HL-60 (cell line): ENCODE measurements around the gene GBP3.

Experiments
- GABPA ChIP-seq: IDR thresholded peaks from 2 replicates; pipeline ENCODE4 v1.6.1; 2012; ENCODE audit warnings: low read depth
- TF ChIP-seq, protein P1 (sequence below): IDR thresholded peaks from one replicate; pipeline ENCODE4 v1.5.1; 2011; ENCODE audit warnings: low read length, control low read depth, inconsistent platforms; ENCODE audit not compliant: insufficient read depth

DNA sequence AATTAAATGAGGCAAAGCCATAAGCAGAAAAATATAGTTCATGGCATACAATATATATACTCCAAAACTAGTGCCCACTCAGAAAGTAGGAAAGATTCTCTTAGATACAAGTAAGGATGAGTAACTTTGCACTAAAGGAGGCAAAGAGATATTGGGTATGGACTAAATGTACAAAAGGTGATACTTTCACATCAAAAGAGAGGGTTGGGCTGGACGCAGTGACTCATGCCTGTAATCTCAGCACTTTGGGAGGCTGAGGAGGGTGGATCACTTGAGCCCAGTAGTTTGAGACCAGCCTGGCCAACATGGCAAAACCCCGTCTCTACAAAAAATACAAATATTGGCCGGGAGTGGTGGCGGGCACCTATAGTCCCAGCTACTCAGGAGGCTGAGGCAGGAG, 37.0 kb downstream of the GBP3 start:
- TF ChIP-seq, protein P1, sequence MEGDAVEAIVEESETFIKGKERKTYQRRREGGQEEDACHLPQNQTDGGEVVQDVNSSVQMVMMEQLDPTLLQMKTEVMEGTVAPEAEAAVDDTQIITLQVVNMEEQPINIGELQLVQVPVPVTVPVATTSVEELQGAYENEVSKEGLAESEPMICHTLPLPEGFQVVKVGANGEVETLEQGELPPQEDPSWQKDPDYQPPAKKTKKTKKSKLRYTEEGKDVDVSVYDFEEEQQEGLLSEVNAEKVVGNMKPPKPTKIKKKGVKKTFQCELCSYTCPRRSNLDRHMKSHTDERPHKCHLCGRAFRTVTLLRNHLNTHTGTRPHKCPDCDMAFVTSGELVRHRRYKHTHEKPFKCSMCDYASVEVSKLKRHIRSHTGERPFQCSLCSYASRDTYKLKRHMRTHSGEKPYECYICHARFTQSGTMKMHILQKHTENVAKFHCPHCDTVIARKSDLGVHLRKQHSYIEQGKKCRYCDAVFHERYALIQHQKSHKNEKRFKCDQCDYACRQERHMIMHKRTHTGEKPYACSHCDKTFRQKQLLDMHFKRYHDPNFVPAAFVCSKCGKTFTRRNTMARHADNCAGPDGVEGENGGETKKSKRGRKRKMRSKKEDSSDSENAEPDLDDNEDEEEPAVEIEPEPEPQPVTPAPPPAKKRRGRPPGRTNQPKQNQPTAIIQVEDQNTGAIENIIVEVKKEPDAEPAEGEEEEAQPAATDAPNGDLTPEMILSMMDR, result no peak
- TF ChIP-seq GABPA, result no peak
